DMS114 treated with DMSO at 0.1 percent for 48 hours (cell line): ENCODE results near the gene MPRIP.
A peak's percentile ranks its signal among the peaks of the same experiment; 100 is the strongest.
"Not testable (repeated sequence)": the region's sequence is repeated elsewhere in the genome, so short reads cannot be mapped to it uniquely, and the experiment has no call there.

Experiments
- DNase-seq: peaks from one replicate; lab custom pipeline; 2025; ENCODE audit not compliant: unreplicated experiment; lab: John Stamatoyannopoulos, UW

MPRIP gene

DNA sequence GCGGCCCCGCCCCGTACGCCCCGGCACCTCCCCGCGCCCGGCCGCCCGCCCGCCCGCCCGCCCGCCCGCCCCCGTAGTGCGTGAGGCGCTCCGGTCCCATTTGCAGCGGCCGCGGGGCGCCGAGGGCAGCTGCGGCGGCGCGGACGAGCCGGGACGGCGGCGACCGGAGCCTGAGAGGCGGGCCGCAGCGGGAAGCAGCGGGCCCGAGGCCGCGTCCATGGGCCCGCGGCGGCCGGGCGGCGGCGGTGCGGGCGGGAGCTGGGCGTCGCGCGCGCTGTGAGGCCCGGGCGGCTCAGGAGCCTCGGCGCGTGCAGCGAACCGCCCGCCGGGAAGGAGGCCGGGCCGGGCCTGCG lies at the start of gene MPRIP:
TSS of gene MPRIP (plus strand) at position 74 of the 353 bp plus-strand sequence. CDS start 392 bp downstream, outside the sequence.
- no peak for DNase-seq

GRCh38 chr17:16994631-16995030 lies 47.6 kb upstream of the MPRIP start:
- DNase-seq: no peak

DNA sequence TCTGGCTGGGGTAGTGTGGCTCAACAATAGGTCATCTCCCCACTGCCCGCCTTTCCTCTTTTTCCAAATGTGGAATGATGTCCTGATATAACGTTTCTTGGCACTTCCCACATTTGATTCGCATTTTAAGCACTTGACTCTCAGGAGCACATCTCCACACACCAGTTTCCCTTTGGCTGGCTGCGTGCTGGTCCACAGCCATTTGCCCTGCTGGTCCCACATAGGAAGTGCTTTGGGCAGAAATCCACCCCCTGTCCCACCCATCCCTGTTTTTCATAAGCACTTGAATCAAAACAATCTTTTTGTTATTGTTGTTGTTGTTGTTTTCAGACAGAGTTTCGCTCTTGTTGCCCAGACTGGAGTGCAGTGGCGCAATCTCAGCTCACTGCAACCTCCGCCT lies 46.3 kb upstream of the MPRIP start:
- DNase-seq: no peak

DNA sequence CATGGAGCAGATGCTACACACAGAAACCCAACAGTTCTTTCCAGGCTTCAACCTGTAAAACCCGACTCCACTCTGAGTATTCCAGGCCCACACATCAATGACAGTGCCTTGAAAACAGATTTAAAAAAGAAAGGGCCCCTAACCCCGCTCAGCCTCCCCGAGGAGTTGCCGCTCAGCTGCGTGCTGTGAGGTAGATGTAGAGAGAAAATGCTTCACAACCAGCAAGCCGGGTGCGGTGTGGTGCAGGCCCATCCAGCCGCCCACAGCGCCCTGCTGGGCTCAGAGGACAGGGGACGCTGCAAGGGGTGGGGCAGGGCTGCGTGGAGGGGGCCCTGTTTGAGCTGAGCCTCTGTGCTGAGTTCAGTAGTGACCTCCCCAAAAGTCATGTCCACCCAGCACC lies 45.5 kb upstream of the MPRIP start:
- DNase-seq: not testable (repeated sequence)

DNA sequence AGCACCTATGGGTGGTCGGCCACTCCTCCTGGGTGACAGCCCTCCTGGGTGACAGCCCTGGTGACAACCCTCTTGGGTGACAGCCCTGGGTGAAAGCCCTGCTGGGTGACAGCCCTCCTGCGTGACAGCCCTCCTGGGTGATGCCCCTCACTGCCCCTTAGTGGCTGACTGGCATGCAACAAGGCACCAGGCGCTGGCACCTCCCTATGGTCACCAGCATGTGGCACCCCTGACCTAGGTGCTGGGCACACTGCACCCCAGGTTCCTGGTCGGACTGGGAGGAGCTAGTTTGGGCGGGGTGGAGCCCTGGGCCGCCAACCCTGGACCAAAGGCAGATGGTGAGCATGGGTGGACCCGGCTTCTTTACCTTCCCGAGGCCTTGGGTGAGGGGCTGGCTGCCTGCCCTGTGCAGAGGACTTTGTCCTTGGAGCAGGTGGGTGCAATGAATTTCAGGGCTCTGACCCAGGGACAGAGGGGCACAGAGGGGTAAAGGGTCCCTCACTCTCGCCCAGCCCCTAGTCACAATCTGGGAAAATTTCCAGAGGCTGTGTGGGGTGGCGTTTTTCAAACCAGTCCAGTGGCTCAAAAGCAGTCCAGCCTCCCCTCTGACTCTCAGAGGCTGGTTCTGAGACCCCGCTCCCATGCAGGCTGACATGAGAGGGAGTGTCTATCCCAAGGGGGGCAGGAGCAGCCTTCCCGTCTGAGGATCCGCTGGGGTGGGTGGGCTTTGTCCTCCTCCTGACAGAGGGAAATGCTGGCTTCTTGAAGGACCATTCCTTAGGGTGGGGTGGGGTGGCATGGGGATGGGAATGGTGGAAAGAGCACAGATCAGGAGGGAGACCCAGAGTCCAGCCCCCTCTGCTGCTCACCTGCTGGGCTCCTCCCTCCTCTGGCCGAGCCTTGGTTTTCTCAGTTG lies 44.5 kb upstream of the MPRIP start:
- no peak for DNase-seq

DNA sequence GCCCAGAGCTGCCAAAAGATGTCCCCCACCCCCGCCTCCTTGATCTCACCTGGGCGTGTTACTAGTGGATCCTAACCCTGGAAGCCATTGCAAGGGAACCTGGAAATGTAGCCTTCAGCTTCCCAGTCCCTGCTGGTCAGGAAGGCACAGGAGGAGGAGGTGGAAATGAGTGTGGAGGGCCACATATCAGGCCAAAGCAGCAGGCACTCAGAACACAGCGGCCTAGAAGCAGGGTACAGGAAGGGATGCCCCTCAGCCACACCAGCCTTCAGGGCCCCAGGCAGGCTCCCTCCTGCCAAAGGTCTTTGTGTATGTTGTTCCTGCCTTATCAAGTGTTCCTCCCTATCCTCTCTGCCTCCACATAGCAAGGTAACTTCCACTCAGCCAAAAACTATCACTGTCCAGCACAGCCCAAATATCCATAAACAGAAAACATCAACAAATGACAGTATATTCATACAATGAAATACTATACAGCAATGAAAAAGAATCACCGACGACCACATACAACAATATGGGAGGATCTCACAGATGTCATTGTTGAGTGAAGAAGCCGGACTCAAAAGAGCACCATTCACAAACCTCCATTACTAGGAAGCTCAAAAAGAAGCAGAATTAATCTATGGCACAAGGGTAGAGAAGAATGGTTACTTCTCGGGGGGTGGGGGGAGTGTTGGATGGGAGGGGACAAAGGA lies 42.2 kb upstream of the MPRIP start:
- no peak for DNase-seq

DNA sequence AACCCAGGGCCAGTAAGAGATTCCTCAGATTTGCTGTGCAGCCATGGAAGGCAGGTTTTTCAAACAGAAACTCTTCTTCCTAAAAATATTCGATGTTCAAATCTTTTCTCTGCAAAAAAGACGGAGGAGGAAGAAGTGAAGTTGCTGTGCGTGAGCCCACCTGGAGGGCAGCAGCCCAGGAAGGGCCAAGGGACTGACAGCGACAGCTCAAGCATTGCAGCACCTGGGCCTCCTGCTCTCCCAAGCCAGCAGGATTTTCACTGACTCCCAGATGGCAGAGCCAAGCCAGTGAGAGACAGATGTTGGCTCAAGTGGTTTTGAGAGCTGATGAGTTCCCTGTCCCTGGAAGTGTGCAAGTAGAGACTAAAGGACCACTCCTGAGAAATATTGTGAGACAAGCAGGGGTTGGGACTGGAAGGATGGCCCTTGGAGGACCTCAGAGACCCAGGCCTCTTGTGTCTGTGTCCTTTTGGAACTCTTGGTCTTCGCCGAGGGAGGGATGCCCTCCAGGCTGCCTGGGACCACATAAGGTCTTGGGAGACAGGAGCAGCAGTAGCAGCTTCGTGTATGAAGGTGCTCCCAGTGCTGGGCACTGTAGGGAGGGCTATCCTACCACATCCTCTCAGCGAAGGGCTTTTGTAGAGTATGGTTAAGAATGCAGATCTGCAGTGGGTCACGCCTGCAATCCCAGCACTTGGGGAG lies 41.0 kb upstream of the MPRIP start:
- DNase-seq: no peak

DNA sequence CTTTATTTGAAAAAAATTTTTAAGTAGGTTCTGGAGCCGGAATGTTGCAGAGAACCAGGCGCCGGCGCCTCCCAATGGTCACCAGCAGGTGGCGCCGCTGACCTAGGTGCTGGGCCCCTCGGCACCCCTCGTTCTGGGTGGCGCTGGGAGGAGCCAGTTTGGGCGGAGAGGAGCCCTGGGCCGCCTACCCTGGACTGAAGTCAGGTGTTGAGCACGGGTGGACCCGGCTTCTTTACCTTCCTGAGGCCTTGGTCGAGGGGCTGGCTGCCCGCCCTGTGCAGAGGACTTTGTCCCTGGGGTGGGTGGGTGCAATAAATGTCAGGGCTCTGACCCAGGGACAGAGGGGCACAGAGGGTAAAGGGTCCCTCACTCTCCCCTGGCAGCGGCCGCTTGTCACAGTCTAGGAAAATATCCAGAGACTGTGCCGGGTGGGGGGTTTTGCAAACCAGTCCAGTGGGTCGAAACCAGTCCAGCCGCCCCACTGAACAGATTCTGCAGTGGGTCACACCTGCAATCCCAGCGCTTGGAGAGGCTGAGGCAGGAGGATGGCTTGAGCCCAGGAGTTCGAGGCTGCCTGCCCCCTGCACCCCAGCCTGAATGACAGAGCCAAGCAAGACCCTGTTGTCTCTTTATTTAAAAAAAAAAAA lies 40.3 kb upstream of the MPRIP start:
- DNase-seq: peak; percentile 1

DNA sequence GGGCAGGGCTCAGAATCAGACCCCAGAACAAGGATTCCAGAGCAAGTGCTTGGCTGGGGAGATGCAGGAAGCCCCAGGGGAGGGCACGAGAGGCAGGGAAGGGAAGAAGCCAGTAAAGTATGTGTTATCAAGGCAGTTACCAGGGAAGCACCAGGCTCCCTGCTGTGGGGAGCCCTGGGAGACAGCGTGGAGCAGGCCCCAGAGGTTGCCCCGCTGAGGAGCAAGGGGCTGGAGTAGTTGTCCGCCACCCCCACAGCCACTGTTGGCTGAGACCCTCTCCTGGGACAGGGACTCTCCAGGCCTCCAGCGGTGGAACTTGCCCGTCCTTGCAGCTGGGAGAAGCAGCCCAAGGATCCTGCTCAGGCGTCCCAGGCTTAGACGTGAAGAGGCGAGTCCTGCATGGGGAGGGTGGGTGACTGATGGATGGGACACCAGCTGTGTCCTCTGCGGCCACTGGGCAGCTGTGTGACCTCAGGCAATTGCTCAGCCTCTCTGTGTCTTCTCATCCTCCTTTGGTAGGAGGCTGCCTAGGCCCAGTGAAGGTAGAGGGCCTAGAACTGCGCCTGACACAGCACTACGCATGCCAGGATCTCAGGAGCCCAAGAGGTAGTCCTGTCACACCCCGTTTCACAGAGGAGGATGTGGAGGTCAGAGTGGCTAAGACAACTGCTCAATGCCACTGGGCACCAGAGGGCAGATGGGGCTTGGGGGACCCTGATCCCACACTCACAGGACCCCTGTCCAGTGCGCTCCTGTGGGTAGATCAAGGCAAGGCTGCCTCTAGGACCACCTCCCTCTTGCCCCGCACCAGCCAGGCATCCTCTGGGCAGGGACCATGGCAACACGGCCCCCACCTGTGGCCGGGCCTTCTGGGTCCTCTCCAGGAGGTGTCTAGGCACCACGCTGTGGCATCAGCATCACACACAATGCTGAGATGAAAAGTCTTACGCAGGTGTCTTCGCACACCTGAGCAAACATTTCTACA lies 39.2 kb upstream of the MPRIP start:
- DNase-seq: not testable (repeated sequence)

- DNase-seq: no peak
Measured at GRCh38 chr17:17004251-17004996, 37.8 kb upstream of the MPRIP start.

- not testable (repeated sequence) for DNase-seq
Measured at GRCh38 chr17:17004997-17005614, 37.2 kb upstream of the MPRIP start.

DNA sequence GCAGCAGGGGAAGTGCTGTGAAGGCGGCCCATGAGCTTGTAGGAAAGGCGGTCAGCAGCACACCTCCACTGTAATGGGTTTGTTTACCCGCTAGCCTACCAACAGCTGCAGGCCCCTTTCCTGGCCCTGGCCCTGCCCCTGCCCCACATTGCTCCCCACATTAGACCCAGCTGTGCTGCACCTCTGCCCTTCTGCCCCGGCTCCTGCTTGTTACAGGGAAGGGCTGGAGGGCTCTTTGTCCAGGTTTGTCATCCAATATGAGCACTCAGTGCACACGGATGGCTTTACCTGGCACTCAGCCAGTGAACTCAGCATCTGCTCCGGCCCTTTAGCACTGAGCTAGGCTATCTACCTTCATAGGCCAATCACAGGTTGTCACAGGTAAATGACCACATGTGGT lies 34.4 kb upstream of the MPRIP start:
- DNase-seq: not testable (repeated sequence)

- not testable (repeated sequence) for DNase-seq
Measured at GRCh38 chr17:17008621-17009397, 33.4 kb upstream of the MPRIP start.

- not testable (repeated sequence) for DNase-seq
Measured at GRCh38 chr17:17009972-17010371, 32.3 kb upstream of the MPRIP start.

DNA sequence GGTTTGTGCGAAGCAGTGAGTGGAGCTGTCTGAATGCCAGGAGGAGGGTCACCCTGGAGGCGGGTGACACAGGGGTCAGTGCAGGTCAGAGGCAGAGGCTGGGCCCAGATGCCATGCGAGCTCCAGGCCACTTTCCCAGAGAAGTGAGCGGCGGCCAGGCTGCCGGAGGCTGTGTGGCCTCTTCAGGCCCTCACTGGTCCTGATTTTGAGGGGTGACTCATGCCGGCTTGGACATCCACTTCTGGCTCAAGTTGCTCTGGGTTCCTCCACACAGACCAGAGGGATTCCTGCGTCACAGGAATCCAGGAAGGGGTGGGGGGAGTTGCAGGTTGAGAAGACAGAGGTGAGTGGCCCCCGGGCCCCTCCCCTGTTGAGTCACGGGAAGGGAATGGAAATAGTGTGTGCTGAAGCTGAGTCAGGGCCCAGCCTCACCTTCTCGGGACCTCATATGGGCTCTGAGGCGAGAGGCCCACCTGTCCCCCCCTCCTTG lies 31.7 kb upstream of the MPRIP start:
- DNase-seq: not testable (repeated sequence)

DNA sequence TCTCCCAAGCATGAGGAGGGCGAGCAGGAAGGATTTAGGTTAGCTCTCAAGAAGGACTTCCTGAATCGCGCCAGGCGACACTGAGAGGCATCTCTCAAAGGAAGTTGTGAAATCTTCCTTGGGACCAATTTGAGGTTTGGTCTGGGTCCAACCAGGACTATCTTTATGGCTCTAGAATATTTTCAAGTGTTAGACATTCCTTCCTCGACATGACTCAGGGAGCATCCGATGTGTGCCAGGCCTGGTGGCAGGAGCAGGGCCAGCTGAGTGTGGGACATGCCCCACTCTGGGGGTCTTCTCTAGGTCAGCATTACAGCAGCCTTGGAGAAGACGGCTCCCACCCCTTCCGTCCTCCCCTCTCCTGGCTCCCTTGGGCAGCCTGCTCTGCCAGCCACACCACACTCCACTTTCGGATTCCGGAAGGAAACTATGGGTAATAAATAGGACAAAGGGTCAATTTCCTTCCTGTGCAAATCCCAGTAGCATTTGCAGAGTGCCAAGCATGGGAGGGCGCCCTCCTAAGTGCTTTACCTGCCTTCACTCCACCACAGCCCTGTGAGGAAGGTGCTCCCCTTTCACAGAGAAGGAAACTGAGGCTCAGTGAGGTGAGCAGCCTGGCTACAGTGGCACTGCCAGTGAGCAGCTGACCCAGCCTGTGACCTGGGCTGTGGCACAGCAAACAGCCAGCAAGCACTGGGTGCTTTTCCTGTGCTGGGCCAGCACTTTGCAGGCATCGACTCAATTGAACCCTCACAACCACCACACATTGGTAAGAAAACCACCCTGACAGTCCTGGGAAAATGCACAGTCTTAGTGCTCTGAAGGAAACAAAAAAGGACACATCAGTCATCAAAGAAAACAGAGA lies 31.0 kb upstream of the MPRIP start:
- not testable (repeated sequence) for DNase-seq
